IPS DF 4.7 (cell line): ENCODE results near the gene ARSB.
"Not testable (repeated sequence)": the region's sequence is repeated elsewhere in the genome, so short reads cannot be mapped to it uniquely, and the experiment has no call there.

Source experiments
- DNase-seq: peaks from one replicate; pipeline ENCODE4 v3.0.0-alpha.2; 2013; ENCODE audit warnings: low spot score; ENCODE audit errors: extremely low read depth

The ARSB gene

DNA sequence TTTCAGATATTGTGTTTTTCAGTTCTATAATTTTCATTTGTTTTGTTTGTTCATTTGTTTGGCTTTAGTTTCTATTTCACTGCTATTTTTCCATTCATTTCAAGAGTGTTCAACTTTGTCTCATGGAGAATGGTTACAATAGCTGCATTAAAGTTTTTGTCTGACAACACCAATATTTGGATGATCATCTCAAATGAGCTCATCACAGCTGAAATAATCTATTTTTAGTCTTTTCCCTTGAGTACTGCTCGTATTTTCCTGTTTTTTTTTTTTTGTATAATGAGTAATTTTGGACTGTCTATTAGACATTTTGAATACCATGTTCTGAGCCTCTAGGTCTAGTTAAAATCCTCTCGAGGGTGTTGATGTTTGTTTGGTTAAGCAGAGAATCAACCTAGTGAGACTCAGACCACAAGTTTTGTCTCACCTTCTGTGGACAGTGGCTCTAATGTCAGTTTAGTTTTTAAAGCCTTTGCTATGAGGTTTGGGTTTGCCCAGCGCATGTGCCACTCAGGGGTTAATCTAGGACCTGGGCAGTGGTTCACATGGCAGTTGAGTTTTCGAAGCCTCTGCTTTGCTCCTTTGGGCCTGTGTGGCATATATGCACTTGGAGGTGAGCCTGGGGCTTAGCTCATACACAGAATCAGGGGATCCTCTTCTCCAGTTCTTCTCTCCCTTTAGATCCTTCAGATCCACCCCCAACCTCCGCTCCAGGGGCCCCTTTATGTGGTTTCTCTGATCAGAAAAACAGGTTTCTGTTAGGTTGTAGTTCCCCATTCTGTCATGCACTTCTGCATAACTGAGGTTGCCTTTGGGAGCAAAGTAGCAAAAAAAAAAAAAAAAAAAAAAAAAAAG is 79.8 kb downstream of the ARSB start:
- DNase-seq, result no peak

DNA sequence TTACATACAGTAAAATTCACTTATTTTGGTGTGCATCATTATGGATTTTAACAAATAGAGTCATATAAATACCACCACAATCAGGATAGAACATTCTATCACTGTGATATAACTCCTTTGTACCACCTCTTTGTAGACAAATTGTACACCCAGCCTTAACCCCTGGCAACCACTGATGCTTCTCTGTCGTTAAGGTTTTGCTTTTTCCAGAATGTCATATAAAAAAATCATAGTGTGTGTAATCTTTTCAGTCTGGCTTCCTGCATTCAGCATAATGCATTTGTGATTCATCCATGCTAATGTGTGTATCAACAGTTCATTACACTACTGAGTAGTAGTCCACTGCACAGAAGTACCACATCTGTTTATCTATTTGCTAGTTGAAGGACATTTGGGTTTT is 81.2 kb downstream of the ARSB start:
- DNase-seq, result no peak

DNA sequence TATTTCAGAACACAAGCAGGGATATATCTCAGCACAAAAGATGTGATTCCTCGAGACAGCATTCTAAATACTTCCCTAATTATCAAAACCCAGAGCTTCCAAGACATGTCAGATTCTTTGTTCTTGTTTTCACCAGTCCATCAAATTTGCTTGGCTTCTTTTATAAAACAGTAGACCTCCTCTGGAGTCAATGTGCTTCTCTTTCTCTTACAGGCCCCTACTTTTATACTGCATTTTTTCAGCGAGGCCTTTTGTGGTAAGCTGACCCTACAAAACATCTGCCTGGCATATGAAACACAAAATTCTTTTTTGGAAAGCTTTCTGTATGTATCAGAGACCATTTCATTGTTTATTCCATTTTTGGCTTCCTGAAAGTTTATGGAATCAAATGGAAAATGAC is 81.8 kb downstream of the ARSB start:
- no peak for DNase-seq

DNA sequence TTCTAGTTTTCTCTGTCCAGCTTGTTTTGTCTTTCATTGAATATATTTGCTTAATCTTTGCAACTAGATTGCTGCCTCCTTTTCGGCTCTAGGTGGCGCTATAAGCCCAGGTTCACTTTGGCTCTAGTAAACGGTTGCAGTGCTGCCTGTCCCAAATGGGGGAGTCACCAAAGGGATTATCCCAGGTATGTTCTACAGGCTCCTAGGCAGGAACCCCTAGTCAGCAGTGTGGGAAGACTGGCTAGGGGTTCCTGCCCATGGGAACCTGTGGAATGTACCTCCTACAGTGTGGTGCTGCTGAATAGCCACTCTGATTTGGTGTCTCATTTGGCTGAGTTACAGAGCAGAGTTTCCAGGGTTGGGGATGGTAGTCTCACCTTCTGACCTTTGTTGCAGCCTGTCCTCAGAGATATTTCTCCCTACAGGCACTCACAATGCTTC is 85.2 kb downstream of the ARSB start:
- DNase-seq, result no peak

GRCh38 chr5:78896132-78896531 is 89.0 kb downstream of the ARSB start:
- no peak for DNase-seq

- DNase-seq, result no peak
These were observed 89.5 kb downstream of the ARSB start for GRCh38 chr5:78895616-78896015.

- no peak for DNase-seq
These were observed 91.0 kb downstream of the ARSB start for GRCh38 chr5:78893940-78894677.

DNA sequence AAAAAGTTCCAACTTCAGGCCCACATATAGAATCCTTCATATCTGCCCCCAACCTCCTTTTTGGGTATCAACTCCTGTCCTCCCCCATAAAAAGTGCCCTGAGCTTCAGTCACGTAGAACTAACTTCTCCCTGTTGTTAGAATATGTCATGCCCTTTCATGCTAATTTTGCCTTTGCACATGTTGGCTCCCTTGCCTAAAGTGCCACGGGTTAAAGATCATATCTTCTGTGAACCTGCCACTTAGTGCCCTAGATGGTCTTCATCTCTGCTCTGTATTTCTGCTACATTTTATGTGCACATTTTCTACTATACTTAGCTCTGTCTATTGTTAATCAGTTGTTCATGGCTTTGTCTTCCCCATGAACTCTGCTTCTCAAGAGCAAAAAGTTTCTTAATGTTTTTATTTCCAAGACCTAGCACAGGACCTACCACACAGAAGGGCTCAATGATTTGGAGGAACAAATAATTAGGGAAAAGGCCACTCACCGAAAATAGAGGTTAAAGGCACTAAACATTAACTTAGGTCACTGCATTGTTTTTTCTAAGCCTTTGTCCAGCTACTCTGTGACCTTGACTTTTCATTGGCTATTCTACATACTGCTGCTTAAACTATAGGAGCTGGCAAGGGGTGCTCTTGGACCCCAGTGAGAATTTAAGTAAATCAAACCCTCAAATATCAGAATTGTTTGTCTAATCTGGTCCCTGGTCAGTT is 94.3 kb downstream of the ARSB start:
- no peak for DNase-seq

GRCh38 chr5:78889369-78890140 is 95.6 kb downstream of the ARSB start:
- DNase-seq, result no peak

GRCh38 chr5:78888580-78889368 is 96.3 kb downstream of the ARSB start:
- DNase-seq, result no peak

DNA sequence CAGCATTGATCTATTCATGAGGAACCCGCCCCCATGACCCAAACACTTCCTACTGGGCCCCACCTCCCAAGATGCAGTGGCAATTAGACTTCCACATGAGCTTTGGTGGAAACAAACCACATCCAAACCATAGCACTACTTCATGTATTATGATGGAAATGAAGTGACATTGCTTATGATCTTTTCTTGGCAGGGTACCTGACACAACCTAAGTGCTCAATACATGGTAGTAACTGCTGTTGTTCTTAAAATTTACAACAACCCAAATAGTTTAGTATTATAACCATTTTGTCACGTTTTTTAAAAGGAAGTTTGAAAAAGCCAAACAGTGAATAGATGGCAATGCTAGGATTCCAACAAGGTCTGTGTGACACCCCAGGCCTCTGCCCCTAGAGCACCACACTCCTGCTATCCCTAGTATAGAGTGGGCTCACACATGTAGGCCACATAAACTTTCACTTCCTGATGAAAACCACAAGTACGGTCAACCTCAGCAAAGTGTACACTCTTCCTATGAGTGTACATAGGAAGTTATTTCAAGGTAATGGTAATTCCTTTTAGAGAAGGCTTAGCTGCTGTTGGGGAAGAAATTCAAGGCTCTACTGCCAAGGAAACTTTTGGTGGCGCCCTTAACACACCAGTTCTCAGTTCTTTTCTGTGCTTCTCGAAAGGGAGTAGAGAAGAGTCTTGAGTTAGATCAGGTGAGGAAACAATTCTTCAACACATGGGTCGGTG is 97.6 kb downstream of the ARSB start:
- DNase-seq, result no peak

DNA sequence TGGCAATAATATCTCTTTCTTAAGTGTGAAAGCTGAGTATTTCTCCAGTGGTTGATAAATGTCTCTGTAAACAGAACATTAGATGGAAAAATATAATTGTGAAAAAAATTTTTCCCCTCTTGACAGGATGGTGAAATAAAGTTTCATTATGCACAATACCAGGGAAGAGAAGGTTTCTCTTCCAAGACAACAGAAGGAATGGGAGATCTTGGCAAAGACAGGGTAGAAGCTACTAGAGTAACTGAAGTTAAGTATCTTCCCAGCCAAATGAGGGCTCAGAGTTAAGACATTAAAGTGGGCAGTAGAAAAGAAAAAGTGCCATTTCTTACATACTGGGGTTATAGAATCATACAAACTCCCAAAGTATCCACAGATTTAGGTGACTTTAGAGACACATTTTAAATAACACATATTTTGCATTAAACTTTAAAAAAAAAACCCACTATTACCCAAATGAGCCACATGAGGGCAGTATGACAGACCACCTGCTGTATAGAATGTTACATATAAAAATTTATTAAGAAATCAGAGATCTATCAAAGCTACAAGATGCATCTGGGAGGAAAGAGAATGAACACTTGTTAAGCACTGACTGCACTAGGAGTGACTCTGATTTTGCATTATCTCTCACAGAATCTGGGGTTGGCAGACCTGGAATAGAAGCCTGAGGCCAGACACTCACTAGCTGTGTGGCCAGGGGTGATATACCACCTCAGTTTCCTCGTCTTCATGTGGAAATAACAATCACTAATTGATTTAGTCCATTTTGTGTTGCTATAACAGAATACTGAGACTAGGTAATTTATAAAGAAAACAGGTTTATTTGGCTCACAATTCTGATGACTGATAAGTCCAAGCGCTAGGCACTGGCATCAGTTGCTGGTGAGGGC is 98.5 kb downstream of the ARSB start:
- no peak for DNase-seq

GRCh38 chr5:78881884-78882283 is 103.2 kb downstream of the ARSB start:
- DNase-seq, result no peak

- DNase-seq, result no peak
These were observed 105.6 kb downstream of the ARSB start for GRCh38 chr5:78879516-78879915.

DNA sequence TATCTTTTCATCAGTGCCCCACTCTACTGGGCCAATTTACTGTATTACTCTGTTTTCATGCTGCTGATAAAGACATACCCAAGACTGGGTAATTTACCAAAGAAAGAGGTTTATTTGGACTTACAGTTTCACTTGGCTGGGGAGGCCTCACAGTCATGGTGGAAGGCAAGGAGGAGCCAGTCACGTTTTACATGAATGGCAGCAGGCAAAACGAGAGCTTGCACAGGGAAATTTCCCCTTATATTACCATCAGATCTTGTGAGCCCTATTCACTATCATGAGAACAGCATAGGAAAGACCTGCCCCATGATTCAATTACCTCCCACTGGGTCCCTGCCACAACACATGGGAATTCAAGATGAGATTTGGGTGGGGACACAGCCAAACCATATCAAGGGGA is 119.0 kb downstream of the ARSB start:
- DNase-seq, result not testable (repeated sequence)

GRCh38 chr5:78858364-78858763 is 126.7 kb downstream of the ARSB start:
- DNase-seq, result no peak

DNA sequence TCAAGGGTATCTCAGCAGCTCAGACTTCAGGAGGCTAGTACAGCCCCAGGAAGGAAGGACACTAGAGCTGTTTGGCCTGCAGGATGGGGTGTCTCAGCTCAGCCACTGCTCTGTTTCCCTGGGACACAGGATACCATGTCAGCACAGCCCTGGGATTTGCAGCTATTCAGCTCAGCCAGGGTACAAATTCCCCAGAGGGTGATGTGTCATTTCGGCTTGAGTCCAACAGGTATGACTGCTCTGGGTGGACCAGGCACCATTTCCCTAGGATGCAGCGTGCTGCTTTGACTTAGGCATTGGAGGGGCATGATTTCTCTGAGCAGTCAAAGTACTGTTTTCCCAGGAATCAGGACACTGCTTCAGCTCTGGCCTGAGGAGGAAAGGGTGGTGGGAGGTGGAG is 130.1 kb downstream of the ARSB start:
- DNase-seq, result no peak

GRCh38 chr5:78851891-78852290 is 133.2 kb downstream of the ARSB start:
- DNase-seq, result not testable (repeated sequence)

DNA sequence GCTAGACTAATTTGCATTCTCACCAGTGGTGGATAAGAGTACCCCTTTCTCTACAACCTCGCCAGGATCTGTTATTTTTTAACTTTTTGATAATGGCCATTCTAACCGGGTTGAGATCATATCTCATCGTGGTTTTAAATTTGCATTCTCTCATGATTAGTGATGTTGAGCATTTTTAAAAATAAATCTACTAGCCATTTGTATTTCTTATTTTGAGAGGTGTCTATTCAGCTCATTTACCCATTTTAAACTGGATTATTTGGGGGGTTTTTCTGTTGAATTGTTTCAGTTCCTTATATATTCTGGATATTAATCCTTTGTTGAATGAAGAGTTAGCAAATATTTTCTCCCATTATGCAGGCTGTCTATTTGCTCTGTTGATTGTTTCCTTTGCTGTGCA is 139.6 kb downstream of the ARSB start:
- DNase-seq, result no peak
